HG02943 (cell line): ENCODE data around the gene VBP1.
"Not testable (repeated sequence)": the region's sequence is repeated elsewhere in the genome, so short reads cannot be mapped to it uniquely, and the experiment has no call there.

ENCODE experiments used
- ATAC-seq: cut with Tn5 transposase; IDR thresholded peaks from one replicate; pipeline ENCODE4 v1.9.1; 2021; ENCODE audit warnings: mild to moderate bottlenecking, low read depth, moderate library complexity; ENCODE audit not compliant: unreplicated experiment

VBP1 gene

DNA sequence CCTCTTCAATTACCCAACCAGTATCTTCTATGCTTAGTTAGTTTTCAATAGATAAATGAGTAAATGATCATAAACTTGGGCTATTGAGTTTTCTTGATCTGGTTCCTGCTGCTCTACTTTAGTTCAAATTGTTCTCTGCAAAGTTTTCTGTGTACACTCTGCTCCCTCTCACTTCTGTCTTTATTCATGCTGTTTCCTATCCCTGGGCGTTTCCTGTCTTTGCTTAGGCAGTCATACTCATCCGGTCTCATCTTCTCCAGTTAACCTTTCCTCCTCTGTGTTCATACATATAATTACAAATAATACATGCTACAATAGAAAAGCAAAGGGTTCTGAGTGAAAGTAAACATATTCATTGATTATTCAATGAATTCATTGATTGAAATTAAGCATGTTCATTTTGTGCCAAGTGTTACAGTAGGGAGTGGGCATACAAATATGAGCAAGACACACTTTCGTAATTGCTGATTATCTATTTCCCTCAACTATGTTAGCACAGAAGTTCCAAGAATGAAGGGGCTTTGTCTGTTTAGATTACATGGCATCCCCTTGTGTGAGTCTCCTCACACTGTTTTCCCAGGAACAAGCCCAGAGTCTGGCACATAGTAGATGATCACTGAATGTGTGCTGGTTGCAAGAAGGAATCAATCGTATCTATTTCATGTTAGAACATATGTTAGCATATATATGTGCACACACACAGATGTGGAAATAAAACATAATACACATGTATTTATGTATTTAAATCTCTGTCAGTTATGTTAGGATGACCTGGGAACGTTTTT is 46.9 kb downstream of the VBP1 start:
- ATAC-seq = peak; percentile 41

DNA sequence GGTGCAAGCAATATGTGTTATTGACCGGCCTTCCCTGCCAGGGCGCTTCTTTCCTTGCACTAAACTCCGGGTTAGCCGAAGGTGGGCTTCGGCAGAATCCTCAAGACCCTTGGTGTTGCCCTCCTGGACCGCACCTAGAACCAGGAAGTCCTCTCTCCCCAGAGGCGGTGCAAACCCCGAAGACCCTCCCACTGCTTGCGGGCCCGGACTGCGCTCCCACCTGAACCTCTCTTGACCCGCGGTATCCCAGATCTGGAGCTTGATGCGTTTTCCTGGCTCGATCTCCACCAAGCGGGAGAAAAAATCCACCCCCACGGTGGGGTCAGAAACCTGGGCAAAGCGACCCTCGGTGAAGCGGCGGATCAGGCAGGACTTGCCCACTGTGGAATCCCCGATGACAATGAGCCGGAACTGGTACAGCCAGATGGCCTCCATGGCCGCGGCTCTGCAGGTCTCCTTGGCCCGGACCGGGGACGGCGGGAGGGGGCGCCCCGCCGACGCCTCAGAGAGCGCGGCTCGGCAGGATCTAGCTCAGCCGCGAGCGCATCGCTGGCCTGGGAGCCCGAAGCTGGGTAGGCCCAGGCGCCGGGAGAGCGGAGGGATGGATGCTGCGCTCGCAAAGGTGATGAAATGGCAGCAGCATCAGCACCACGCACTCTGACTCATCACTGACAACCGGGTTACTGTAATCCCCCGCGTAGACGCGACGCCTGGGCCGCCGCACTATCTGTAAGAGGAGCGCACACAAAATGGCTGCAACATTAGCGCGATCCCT is 47.8 kb downstream of the VBP1 start, which contains the start of gene RAB39B:
TSS of gene RAB39B (minus strand) at position 638 of the 775 bp plus-strand sequence. CDS start at position 435, 203 bp downstream.
- peak; percentile 82 for ATAC-seq

DNA sequence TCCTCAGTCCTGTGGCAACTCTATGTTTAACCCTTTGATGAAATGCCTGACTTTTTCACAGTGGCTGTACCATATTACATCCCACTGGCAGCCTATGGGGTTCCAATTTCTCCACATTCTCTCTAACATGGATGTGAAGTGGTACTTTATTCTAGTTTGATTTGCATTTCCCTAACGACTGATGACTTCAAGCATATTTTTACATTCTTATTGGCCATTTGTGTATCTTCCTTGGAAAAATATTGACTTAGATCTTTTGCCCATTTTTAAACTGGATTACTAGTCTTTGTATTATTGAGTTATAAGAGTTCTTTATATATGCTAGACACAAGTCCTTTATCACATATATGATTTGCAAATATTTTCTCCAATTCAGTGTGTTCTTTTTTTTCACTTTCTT is 50.2 kb downstream of the VBP1 start:
- no peak for ATAC-seq

DNA sequence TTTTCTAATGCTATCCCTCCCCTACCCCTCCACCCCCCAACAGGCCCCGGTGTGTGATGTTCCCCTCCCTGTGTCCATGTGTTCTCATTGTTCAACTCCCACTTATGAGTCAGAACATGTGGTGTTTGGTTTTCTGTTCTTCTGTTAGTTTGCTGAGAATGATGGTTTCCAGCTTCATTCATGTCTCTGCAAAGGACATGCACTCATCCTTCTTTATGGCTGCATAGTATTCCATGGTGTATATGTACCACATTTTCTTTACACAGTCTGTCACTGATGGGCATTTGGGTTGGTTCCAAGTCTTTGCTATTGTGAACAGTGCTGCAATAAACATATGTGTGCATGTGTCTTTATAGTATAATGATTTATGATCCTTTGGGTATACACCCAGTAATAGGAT is 51.7 kb downstream of the VBP1 start:
- not testable (repeated sequence) for ATAC-seq

DNA sequence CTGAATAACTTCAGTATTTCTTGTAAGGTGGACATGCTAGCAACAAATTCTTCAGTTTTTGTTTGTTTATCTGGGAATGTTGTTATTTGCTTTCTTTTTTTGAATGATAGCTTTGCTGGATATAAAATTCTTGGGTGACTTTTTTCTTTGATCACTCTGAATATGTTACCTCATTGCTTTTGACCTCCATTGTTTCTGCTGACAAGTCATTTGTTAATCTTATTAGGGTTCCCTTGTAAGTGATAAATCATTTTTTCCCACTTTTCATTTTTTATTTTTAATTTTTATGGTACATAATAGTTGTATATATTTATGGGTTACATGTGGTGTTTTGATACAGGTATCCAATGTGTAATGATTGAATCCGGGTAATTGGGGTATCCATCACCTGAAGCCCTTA is 54.7 kb downstream of the VBP1 start:
- ATAC-seq = no peak

DNA sequence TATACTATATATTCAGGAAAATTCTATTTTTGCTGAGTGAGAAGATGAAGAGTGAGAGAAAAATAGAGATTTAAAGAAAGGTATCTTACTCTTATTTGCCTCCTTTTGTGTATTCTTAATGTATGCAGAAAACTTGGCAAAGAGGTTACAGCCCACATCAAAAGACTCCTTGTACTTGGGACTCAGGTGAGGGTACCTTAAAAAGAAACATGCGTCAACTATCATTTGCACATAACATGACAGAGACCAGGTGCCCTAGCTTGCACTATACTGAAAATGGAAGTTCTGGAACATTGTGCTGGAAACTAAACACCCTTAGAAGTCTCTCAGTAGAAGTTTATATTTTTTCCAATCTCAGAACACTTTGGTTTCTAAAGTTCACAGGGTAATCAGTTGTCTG is 63.6 kb downstream of the VBP1 start:
- ATAC-seq = no peak
